IMR-90 (cell line): Measurements from ENCODE around the gene PIAS1. TPM values are rescaled to one million over a fixed set of nuclear protein-coding genes. Genes with fewer than 3 reads are reported as not detected.

Experiments used
- ATAC-seq: fragments of 200-7000 bp; cut with Tn5 transposase; 2 replicates; pipeline ENCODE4 v1.9.1; 2020; ENCODE audit warnings: low read depth, mild to moderate bottlenecking, moderate library complexity
- BruUV-seq: library from RNA; stranded (reverse); fragments of 400-500 nt; replicated peaks from 2 replicates; lab custom pipeline; 2021; lab: Mats Ljungman, UMichigan
- CTCF ChIA-PET: fragments of 300-600 bp; formaldehyde crosslinking; extraction: SDS; loops from one replicate; lab custom pipeline; 2021; ENCODE audit warnings: antibody characterized with exemption; lab: Yijun Ruan, JAX
- POLR2A ChIA-PET: fragments of 300-600 bp; sonication (Branson Sonifier 250); formaldehyde crosslinking; loops from one replicate; lab custom pipeline; 2022; ENCODE audit warnings: antibody characterized with exemption; ENCODE audit not compliant: unreplicated experiment; lab: Charles Lee
- DNase-seq: peaks from one replicate; pipeline ENCODE4 v3.0.0; 2013
- H2AFZ ChIP-seq: replicated peaks from 2 replicates; pipeline ENCODE3; 2013; ENCODE audit warnings: low read length, mild to moderate bottlenecking; ENCODE audit not compliant: poor library complexity
- H2AK5ac ChIP-seq: 2 replicates; pipeline ENCODE4 v1.6.1; 2013; ENCODE audit warnings: low read depth, low read length, inconsistent platforms
- H2AK9ac ChIP-seq: replicated peaks from 2 replicates; pipeline ENCODE3; 2013; ENCODE audit warnings: mild to moderate bottlenecking, low read depth, low read length, moderate library complexity; ENCODE audit not compliant: poor library complexity
- H2BK120ac ChIP-seq: 2 replicates; pipeline ENCODE4 v1.6.1; 2013; ENCODE audit warnings: low read depth, low read length, inconsistent platforms
- H2BK15ac ChIP-seq: 3 replicates; pipeline ENCODE4 v1.6.1; 2013; ENCODE audit warnings: low read depth, low read length, inconsistent platforms
- H2BK20ac ChIP-seq: 2 replicates; pipeline ENCODE4 v1.6.1; 2013; ENCODE audit warnings: low read depth, mild to moderate bottlenecking, inconsistent platforms, low read length, moderate library complexity
- H2BK5ac ChIP-seq: 2 replicates; pipeline ENCODE4 v1.6.1; 2013; ENCODE audit warnings: mild to moderate bottlenecking, low read depth, low read length, inconsistent platforms; ENCODE audit not compliant: poor library complexity, severe bottlenecking
- H3K14ac ChIP-seq: replicated peaks from 2 replicates; pipeline ENCODE4 v1.6.1; 2013; ENCODE audit warnings: low read depth, low read length, inconsistent platforms
- H3K18ac ChIP-seq: 2 replicates; pipeline ENCODE4 v1.6.1; 2013; ENCODE audit warnings: low read depth, low read length, control low read depth
- H3K23ac ChIP-seq: 2 replicates; pipeline ENCODE4 v1.6.1; 2013; ENCODE audit warnings: low read depth, low read length, inconsistent platforms
- H3K27ac ChIP-seq: 2 replicates; pipeline ENCODE4 v1.5.1; 2013; ENCODE audit warnings: mild to moderate bottlenecking, control low read depth, low read length; ENCODE audit not compliant: insufficient read depth
- H3K27me3 ChIP-seq: 2 replicates; pipeline ENCODE4 v1.6.1; 2013; ENCODE audit warnings: low read length; ENCODE audit not compliant: control insufficient read depth, insufficient read depth
- H3K36me3 ChIP-seq: 2 replicates; pipeline ENCODE4 v1.6.1; 2013; ENCODE audit warnings: low read length, mixed read lengths; ENCODE audit not compliant: control insufficient read depth, insufficient read depth
- H3K4ac ChIP-seq: 2 replicates; pipeline ENCODE4 v1.6.1; 2013; ENCODE audit warnings: low read depth, low read length, inconsistent platforms
- H3K4me1 ChIP-seq: 2 replicates; pipeline ENCODE4 v1.6.1; 2013; ENCODE audit warnings: low read length, mixed read lengths; ENCODE audit not compliant: control insufficient read depth, insufficient read depth
- H3K4me2 ChIP-seq: 2 replicates; pipeline ENCODE4 v1.6.1; 2013; ENCODE audit warnings: low read depth, mild to moderate bottlenecking, control low read depth, low read length, moderate library complexity
- H3K4me3 ChIP-seq: 2 replicates; pipeline ENCODE4 v1.5.1; 2013; ENCODE audit warnings: low read depth, mild to moderate bottlenecking, control low read depth, low read length, moderate library complexity; ENCODE audit not compliant: insufficient read depth
- H3K56ac ChIP-seq: 2 replicates; pipeline ENCODE4 v1.6.1; 2013; ENCODE audit warnings: low read length, inconsistent platforms; ENCODE audit not compliant: insufficient read depth; ENCODE audit errors: extremely low read depth
- H3K79me1 ChIP-seq, 2 experiments: 2 replicates each; pipeline ENCODE4 v1.6.1; 2013; ENCODE audit warnings: low read length in 2 of 2, inconsistent platforms in 1 of 2, low read depth in 1 of 2
- H3K9ac ChIP-seq: 2 replicates; pipeline ENCODE4 v1.6.1; 2013; ENCODE audit warnings: low read depth, low read length, control low read depth
- H3K9me1 ChIP-seq: 2 replicates; pipeline ENCODE4 v1.6.1; 2013; ENCODE audit warnings: low read length, inconsistent platforms; ENCODE audit not compliant: insufficient read depth
- H3K9me3 ChIP-seq: 2 replicates; pipeline ENCODE4 v1.6.1; 2013; ENCODE audit warnings: low read length; ENCODE audit not compliant: control insufficient read depth, insufficient read depth
- H4K20me1 ChIP-seq: 2 replicates; pipeline ENCODE4 v1.6.1; 2013; ENCODE audit warnings: low read length, inconsistent platforms; ENCODE audit not compliant: insufficient read depth
- H4K5ac ChIP-seq: 2 replicates; pipeline ENCODE4 v1.6.1; 2013; ENCODE audit warnings: mild to moderate bottlenecking, low read depth, low read length, control low read depth
- H4K8ac ChIP-seq, 2 experiments: 2 replicates each; pipeline ENCODE4 v1.6.1; 2013; ENCODE audit warnings: low read depth in 2 of 2, low read length in 2 of 2, control low read depth in 1 of 2, inconsistent platforms in 1 of 2
- H4K91ac ChIP-seq: 2 replicates; pipeline ENCODE4 v1.6.1; 2013; ENCODE audit warnings: low read depth, low read length, inconsistent platforms; ENCODE audit not compliant: insufficient read depth
- WGBS, 2 experiments: methylation state at CpG; one replicate each; pipeline versions ENCODE4 v1.1.5 to v1.1.7; 2013; ENCODE audit warnings: missing lambda C conversion rate in 2 of 2; ENCODE audit not compliant: insufficient read length in 1 of 2; ENCODE audit errors: extremely low coverage in 2 of 2; 5-methylcytosine and 5-hydroxymethylcytosine counted together
- dilution Hi-C: fragments of 300-500 bp; cut with HindIII; formaldehyde crosslinking; loops from one replicate; pipeline ENCODE4 v1.14.3; 2018; ENCODE audit warnings: low sequenced_read_pairs; ENCODE audit not compliant: unreplicated experiment
- in situ Hi-C: fragments of 300-500 bp; cut with MboI; formaldehyde crosslinking; loops from 3 replicates; pipeline ENCODE4 v1.14.3; 2019; ENCODE audit warnings: low sequenced_read_pairs, inconsistent platforms, mixed read lengths
- intact Hi-C: fragments of 100-400 bp; cut with micrococcal nuclease; formaldehyde crosslinking; loops from 2 replicates; pipeline ENCODE4 v1.10.0; 2022
- polyA plus RNA-seq, 3 experiments: library from polyadenylated mRNA; depleted of rRNA; stranded (reverse); fragments of >200 nt; gene quantifications; 2 replicates each; pipeline ENCODE4 v1.2.3, GENCODE V29; 2012; ENCODE audit warnings: low replicate concordance in 1 of 3
- total RNA-seq: library from RNA; depleted of rRNA; stranded (reverse); fragments of >200 nt; gene quantifications from 2 replicates; pipeline ENCODE4 v1.2.3, GENCODE V29; 2012
- TF ChIP-seq, protein P1 (sequence below): conservative IDR thresholded peaks from 2 replicates; pipeline ENCODE4 v1.5.1; 2012; ENCODE audit warnings: mild to moderate bottlenecking, low read depth, low read length, improper control_type of control experiment

PIAS1 gene
- total and polyA plus RNA-seq, 2 of the 4 experiments (the other 2 are of a cell fraction): 20.0 to 63.6 TPM

DNA sequence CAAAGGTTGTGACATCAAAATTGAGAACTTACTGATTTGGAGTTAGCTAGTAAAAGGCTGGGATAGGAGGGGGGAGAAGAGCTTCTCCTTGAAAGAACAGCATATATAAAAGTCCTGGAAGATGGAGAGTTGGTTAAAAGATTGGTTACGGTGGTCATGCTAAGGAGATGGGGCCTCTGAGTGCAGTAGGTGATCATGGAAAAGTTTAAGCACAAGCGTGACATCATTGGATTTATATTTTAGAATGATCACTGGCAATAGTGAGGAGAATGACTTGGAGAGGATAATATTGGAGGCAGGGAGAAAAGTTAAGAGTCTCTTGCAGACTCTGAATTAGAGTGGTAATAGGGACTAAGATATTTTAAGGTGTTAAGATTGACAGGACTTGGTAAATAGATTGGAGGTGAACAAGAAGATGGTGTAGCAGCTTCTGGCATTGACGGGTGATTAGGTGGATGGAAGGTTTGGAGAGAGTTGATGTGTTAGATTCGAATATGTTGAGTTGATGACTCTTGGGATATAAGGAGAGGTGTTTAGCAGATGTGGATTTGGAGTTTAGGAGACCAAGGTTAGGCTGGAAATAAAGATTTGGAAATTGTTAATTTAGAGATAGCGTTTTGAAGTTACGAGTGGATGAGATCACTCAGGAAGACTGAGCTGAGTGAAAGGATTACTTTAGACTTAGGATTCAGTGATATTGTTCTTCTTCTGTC is 19.6 kb downstream of the PIAS1 start:
- no peak overlapping the region for H2AFZ ChIP-seq
- H3K27me3 ChIP-seq: no peaks in the 10 kb centered on the region
- no peak overlapping the region for H2AK5ac ChIP-seq
- in situ Hi-C loops: no loop called here
- no peak overlapping the region for H2BK15ac ChIP-seq
- no peak overlapping the region for H3K14ac ChIP-seq
- ChIA-PET POLR2A (interaction anchor here (0.7 kb wide), 1 partner anchor 769 kb away, joined by 4 read pairs; no protein-coding TSS in a partner anchor), CTCF (no interaction called here)
- dilution Hi-C loops: no loop called here
- H4K8ac ChIP-seq: no peak overlapping the region
- intact Hi-C loops: no loop called here
- no peak for DNase-seq
- no peak overlapping the region for H3K9ac ChIP-seq
- H3K4me1 ChIP-seq: no peaks in the 10 kb centered on the region
- H3K27ac ChIP-seq: no peak overlapping the region
- no peak overlapping the region for H3K56ac ChIP-seq
- H3K23ac ChIP-seq: no peak overlapping the region
- H3K18ac ChIP-seq: no peak overlapping the region
- H3K79me1 ChIP-seq: peaks cover 9 to 62% of the 10 kb centered on the region in 2 experiments
- no peaks in the 10 kb centered on the region for H3K36me3 ChIP-seq
- peaks cover 8% of the 10 kb centered on the region for H3K9me1 ChIP-seq
- H2BK5ac ChIP-seq: no peak overlapping the region
- ATAC-seq: no peak
- H3K4ac ChIP-seq: no peak overlapping the region
- H4K20me1 ChIP-seq: peaks cover 69% of the 10 kb centered on the region
- H3K4me3 ChIP-seq: no peak overlapping the region
- H2AK9ac ChIP-seq: no peak overlapping the region
- H2BK120ac ChIP-seq: no peak overlapping the region
- no TSS peak for BruUV-seq
- H4K91ac ChIP-seq: no peak overlapping the region
- H4K5ac ChIP-seq: no peak overlapping the region
- no peak overlapping the region for H3K4me2 ChIP-seq
- TF ChIP-seq, protein P1, sequence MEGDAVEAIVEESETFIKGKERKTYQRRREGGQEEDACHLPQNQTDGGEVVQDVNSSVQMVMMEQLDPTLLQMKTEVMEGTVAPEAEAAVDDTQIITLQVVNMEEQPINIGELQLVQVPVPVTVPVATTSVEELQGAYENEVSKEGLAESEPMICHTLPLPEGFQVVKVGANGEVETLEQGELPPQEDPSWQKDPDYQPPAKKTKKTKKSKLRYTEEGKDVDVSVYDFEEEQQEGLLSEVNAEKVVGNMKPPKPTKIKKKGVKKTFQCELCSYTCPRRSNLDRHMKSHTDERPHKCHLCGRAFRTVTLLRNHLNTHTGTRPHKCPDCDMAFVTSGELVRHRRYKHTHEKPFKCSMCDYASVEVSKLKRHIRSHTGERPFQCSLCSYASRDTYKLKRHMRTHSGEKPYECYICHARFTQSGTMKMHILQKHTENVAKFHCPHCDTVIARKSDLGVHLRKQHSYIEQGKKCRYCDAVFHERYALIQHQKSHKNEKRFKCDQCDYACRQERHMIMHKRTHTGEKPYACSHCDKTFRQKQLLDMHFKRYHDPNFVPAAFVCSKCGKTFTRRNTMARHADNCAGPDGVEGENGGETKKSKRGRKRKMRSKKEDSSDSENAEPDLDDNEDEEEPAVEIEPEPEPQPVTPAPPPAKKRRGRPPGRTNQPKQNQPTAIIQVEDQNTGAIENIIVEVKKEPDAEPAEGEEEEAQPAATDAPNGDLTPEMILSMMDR: no peak
- H3K9me3 ChIP-seq: no peaks in the 10 kb centered on the region
- 95 to 100% methylated on average over 4 of the region's 6 CpGs for WGBS, 2 experiments
- no peak overlapping the region for H2BK20ac ChIP-seq
